GM23338 (cell line): Measurements from ENCODE around the gene MAP1B. TPM values are rescaled to one million over a fixed set of nuclear protein-coding genes. Genes with fewer than 3 reads are reported as not detected.

Experiments
- ATAC-seq: fragments of 200-7000 bp; cut with Tn5 transposase; 3 replicates; pipeline ENCODE4 v1.9.1; 2020
- DNase-seq: peaks from one replicate; pipeline ENCODE4 v3.0.0-alpha.2; 2015; ENCODE audit warnings: low spot score
- H2AFZ ChIP-seq: fragments of 200-600 bp; sonication (generic); 2 replicates; pipeline ENCODE4 v1.8.0; 2016; ENCODE audit warnings: antibody characterized with exemption, mild to moderate bottlenecking, moderate library complexity
- H3F3A ChIP-seq: fragments of 200-600 bp; sonication (generic); replicated peaks from 2 replicates; pipeline ENCODE4 v1.8.0; 2017; ENCODE audit warnings: antibody characterized with exemption, mixed run types, low read depth
- H3K27ac ChIP-seq: fragments of 200-600 bp; sonication (generic); 2 replicates; pipeline ENCODE4 v1.6.1; 2016; ENCODE audit warnings: low read depth
- H3K27me3 ChIP-seq: fragments of 200-600 bp; sonication (generic); 2 replicates; pipeline ENCODE4 v1.8.0; 2016; ENCODE audit warnings: mild to moderate bottlenecking, mixed run types, moderate library complexity; ENCODE audit not compliant: insufficient read depth
- H3K36me3 ChIP-seq: fragments of 200-600 bp; sonication (generic); 2 replicates; pipeline ENCODE4 v1.8.0; 2016; ENCODE audit warnings: mild to moderate bottlenecking; ENCODE audit not compliant: insufficient read depth
- H3K4me1 ChIP-seq: fragments of 200-600 bp; sonication (generic); 2 replicates; pipeline ENCODE4 v1.8.0; 2016; ENCODE audit warnings: mild to moderate bottlenecking, moderate library complexity; ENCODE audit not compliant: insufficient read depth
- H3K4me2 ChIP-seq: fragments of 200-600 bp; sonication (generic); 2 replicates; pipeline ENCODE4 v1.7.1; 2017; ENCODE audit warnings: mixed run types
- H3K4me3 ChIP-seq: fragments of 200-600 bp; sonication (generic); 2 replicates; pipeline ENCODE4 v1.6.1; 2016; ENCODE audit warnings: mixed run types
- H3K79me2 ChIP-seq: fragments of 200-600 bp; sonication (generic); replicated peaks from 2 replicates; pipeline ENCODE4 v1.8.0; 2017; ENCODE audit warnings: mild to moderate bottlenecking; ENCODE audit not compliant: insufficient read depth
- H3K9me2 ChIP-seq: fragments of 200-600 bp; sonication (generic); 2 replicates; pipeline ENCODE4 v1.8.0; 2017; ENCODE audit not compliant: insufficient read depth
- H4K20me1 ChIP-seq: fragments of 200-600 bp; sonication (generic); replicated peaks from 2 replicates; pipeline ENCODE4 v1.8.0; 2017; ENCODE audit warnings: mild to moderate bottlenecking; ENCODE audit not compliant: insufficient read depth
- H3K27ac Mint-ChIP-seq: 2 replicates; pipeline ENCODE4 v1.8.0; 2020; ENCODE audit warnings: inconsistent platforms, mild to moderate bottlenecking, moderate library complexity, mixed read lengths
- H3K27me3 Mint-ChIP-seq: 3 replicates; pipeline ENCODE4 v1.8.0; 2022; ENCODE audit warnings: low read depth, mild to moderate bottlenecking, moderate library complexity, mixed read lengths, inconsistent platforms; ENCODE audit not compliant: insufficient read depth, poor library complexity
- H3K36me3 Mint-ChIP-seq: 3 replicates; pipeline ENCODE4 v1.8.0; 2021; ENCODE audit warnings: low read depth, mild to moderate bottlenecking, inconsistent platforms, moderate library complexity, mixed read lengths
- H3K4me1 Mint-ChIP-seq: 3 replicates; pipeline ENCODE4 v1.8.0; 2020; ENCODE audit warnings: mild to moderate bottlenecking, inconsistent platforms, mixed read lengths
- H3K4me3 Mint-ChIP-seq: 3 replicates; pipeline ENCODE4 v1.8.0; 2021; ENCODE audit warnings: moderate library complexity, mild to moderate bottlenecking, inconsistent platforms, mixed read lengths
- H3K9me3 Mint-ChIP-seq: 3 replicates; pipeline ENCODE4 v1.8.0; 2020; ENCODE audit warnings: moderate library complexity, mild to moderate bottlenecking, inconsistent platforms, mixed read lengths
- CREB1 ChIP-seq: fragments of 250-450 bp; sonication (Bioruptor Pico); IDR thresholded peaks from 2 replicates; pipeline ENCODE4 v1.5.0; 2020; ENCODE audit warnings: low read depth, mild to moderate bottlenecking, moderate library complexity
- CTCF ChIP-seq, 2 experiments: fragments of 200-600 bp in 1 of 2; sonication (generic) in 1 of 2; conservative IDR thresholded peaks; 2 replicates each; pipeline versions ENCODE4 v1.5.1 to v1.6.1; 2016 to 2017; ENCODE audit warnings: antibody characterized with exemption in 2 of 2, low read depth in 2 of 2, mild to moderate bottlenecking in 2 of 2, moderate library complexity in 1 of 2
- EZH2 ChIP-seq: fragments of 200-600 bp; sonication (generic); IDR thresholded peaks from one replicate; pipeline ENCODE4 v1.8.0; 2017; ENCODE audit warnings: antibody characterized with exemption, mild to moderate bottlenecking, low read depth; ENCODE audit not compliant: unreplicated experiment
- EZH2phosphoT487 ChIP-seq: fragments of 200-600 bp; sonication (generic); IDR thresholded peaks from one replicate; pipeline ENCODE4 v1.8.1; 2018; ENCODE audit warnings: antibody characterized with exemption; ENCODE audit not compliant: unreplicated experiment
- NANOG ChIP-seq: IDR thresholded peaks from 2 replicates; pipeline ENCODE4 v1.6.1; 2016; ENCODE audit warnings: antibody characterized with exemption, borderline replicate concordance
- ZNF331 ChIP-seq: fragments of 250-450 bp; sonication (Bioruptor Pico); IDR thresholded peaks from 2 replicates; pipeline ENCODE4 v1.5.0; 2020; ENCODE audit warnings: low read depth, mild to moderate bottlenecking, moderate library complexity
- polyA plus RNA-seq: library from polyadenylated mRNA; unstranded; fragments of >200 nt; fragmentation: Nextera tagmentation; extraction: Ambion mirVana; gene quantifications from 2 replicates; pipeline ENCODE4 v1.2.1, GENCODE V29; 2016
- total RNA-seq: library from RNA; depleted of rRNA; stranded (reverse); fragments of >200 nt; shearing (Covaris generic); gene quantifications from 2 replicates; pipeline ENCODE4 v1.2.3, GENCODE V29; 2014
- TF ChIP-seq, protein P1 (sequence below): IDR thresholded peaks from 2 replicates; pipeline ENCODE4 v1.6.1; 2016; ENCODE audit warnings: antibody characterized with exemption
- TF ChIP-seq, protein P2 (sequence below): IDR thresholded peaks from one replicate; pipeline ENCODE4 v1.6.1; 2018; ENCODE audit warnings: antibody characterized with exemption; ENCODE audit not compliant: unreplicated experiment

The MAP1B gene
- total and polyA plus RNA-seq, 2 experiments from 2014 or later, result 148 to 263 TPM

DNA sequence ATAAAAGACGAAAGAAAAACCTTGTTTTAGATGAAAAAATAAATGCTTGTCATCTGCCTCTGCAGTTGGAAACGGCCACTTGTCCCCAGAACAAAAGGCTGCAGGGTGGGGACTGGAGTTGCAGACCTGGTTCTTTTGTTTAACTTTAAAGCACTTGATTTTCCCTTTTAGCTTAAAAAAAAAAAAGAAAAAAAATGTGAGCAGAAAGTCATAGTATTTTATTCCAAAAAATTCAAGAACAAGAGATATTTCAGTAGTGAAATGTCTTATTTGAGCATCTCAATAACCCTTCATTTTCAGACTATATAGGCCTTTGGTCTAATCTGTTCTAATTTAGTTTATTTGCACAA lies 1.8 kb downstream of the MAP1B start:
- Histone ChIP-seq H4K20me1 (no peaks in the 10 kb centered on the region), H3K27me3 (no peaks in the 10 kb centered on the region), H3K4me2 (peak overlapping the region; percentile 84), H3K79me2 (peaks cover 55% of the 10 kb centered on the region), H2AFZ (peak overlapping the region; percentile 29; the same call in 1 of the 2 replicates), H3K36me3 (no peaks in the 10 kb centered on the region), H3K4me1 (peaks cover 35% of the 10 kb centered on the region), H3K27ac (peak overlapping the region; percentile 75; the same call in 1 of the 2 replicates), H3K4me3 (peak overlapping the region; percentile 90), H3K9me2 (0 out of 2 replicates have a peak, but pooled peaks cover 6% of the 10 kb centered on the region), H3F3A (no peaks in the 10 kb centered on the region)
- Mint-ChIP-seq H3K27ac (peak overlapping the region; percentile 92), H3K4me1 (peaks cover 50% of the 10 kb centered on the region), H3K36me3 (peaks cover 28% of the 10 kb centered on the region; the same call in 2 of the 3 replicates), H3K4me3 (peak overlapping the region; percentile 93), H3K27me3 (peaks cover 14% of the 10 kb centered on the region), H3K9me3 (no peaks in the 10 kb centered on the region; the same call in 2 of the 3 replicates)
- TF ChIP-seq, protein P1, sequence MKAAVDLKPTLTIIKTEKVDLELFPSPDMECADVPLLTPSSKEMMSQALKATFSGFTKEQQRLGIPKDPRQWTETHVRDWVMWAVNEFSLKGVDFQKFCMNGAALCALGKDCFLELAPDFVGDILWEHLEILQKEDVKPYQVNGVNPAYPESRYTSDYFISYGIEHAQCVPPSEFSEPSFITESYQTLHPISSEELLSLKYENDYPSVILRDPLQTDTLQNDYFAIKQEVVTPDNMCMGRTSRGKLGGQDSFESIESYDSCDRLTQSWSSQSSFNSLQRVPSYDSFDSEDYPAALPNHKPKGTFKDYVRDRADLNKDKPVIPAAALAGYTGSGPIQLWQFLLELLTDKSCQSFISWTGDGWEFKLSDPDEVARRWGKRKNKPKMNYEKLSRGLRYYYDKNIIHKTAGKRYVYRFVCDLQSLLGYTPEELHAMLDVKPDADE, result no peak
- TF ChIP-seq CREB1 (CRISPR knock-in tag) (no peak), EZH2 (no peak), ZNF331 (CRISPR knock-in tag) (no peak), NANOG (no peak), EZH2phosphoT487 (no peak)
- ATAC-seq (no peak), DNase-seq (no peak)

DNA sequence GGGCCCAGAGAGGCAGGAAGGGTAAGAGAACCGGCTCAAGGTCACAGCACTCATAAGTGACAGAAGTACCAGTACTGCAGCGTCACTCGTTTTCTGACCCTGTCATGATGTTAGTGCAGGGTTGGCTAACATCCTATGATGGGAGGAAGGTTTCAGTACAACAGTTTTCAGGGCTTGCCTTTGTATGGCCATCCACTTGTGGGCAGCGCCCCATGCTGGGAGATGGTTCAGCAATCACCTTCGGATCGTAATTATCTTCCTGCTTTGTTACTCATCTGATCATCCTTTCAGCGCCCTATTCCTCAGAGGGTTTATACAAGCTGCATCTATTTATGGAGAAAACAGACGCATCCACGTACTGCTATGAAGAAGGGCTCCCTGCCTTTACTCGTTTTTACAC lies 2.4 kb downstream of the MAP1B start:
- Mint-ChIP-seq H3K27ac (peak overlapping the region; percentile 21; the same call in 1 of the 2 replicates), H3K9me3 (no peaks in the 10 kb centered on the region; the same call in 2 of the 3 replicates), H3K27me3 (peaks cover 14% of the 10 kb centered on the region), H3K36me3 (peaks cover 28% of the 10 kb centered on the region; the same call in 2 of the 3 replicates), H3K4me3 (peak overlapping the region; percentile 93), H3K4me1 (peaks cover 50% of the 10 kb centered on the region)
- Histone ChIP-seq H3K9me2 (no peaks in the 10 kb centered on the region), H3K79me2 (peaks cover 60% of the 10 kb centered on the region), H3K4me2 (peak overlapping the region; percentile 84), H3F3A (no peaks in the 10 kb centered on the region), H3K4me3 (peak overlapping the region; percentile 90), H3K27me3 (no peaks in the 10 kb centered on the region), H2AFZ (no peak overlapping the region), H3K36me3 (no peaks in the 10 kb centered on the region), H3K4me1 (peaks cover 35% of the 10 kb centered on the region), H4K20me1 (no peaks in the 10 kb centered on the region), H3K27ac (peak overlapping the region; percentile 75; the same call in 1 of the 2 replicates)
- peak in 1 of 2 experiments; percentile 56; a peak in 2 of 4 replicates for TF ChIP-seq CTCF (conservative IDR thresholded peaks at IDR 0.05; ENCODE audit: low read depth in 2 of 2)
- TF ChIP-seq, protein P2, sequence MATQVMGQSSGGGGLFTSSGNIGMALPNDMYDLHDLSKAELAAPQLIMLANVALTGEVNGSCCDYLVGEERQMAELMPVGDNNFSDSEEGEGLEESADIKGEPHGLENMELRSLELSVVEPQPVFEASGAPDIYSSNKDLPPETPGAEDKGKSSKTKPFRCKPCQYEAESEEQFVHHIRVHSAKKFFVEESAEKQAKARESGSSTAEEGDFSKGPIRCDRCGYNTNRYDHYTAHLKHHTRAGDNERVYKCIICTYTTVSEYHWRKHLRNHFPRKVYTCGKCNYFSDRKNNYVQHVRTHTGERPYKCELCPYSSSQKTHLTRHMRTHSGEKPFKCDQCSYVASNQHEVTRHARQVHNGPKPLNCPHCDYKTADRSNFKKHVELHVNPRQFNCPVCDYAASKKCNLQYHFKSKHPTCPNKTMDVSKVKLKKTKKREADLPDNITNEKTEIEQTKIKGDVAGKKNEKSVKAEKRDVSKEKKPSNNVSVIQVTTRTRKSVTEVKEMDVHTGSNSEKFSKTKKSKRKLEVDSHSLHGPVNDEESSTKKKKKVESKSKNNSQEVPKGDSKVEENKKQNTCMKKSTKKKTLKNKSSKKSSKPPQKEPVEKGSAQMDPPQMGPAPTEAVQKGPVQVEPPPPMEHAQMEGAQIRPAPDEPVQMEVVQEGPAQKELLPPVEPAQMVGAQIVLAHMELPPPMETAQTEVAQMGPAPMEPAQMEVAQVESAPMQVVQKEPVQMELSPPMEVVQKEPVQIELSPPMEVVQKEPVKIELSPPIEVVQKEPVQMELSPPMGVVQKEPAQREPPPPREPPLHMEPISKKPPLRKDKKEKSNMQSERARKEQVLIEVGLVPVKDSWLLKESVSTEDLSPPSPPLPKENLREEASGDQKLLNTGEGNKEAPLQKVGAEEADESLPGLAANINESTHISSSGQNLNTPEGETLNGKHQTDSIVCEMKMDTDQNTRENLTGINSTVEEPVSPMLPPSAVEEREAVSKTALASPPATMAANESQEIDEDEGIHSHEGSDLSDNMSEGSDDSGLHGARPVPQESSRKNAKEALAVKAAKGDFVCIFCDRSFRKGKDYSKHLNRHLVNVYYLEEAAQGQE, result no peak
- TF ChIP-seq CREB1 (CRISPR knock-in tag), result no peak
- peak; percentile 33 for DNase-seq
- ATAC-seq, result no peak
